ACC112 (cell line): ENCODE results near the gene DEAF1.

Experiments
- H2AFZ ChIP-seq: fragments of 200-600 bp; sonication (generic); one replicate; pipeline ENCODE4 v1.6.0; 2017; ENCODE audit warnings: antibody characterized with exemption, low read length; ENCODE audit not compliant: unreplicated experiment
- H3K27ac ChIP-seq: fragments of 200-600 bp; sonication (generic); 2 replicates; pipeline ENCODE4 v1.5.1; 2014; ENCODE audit warnings: low read depth, mild to moderate bottlenecking, antibody characterized with exemption, low read length, moderate library complexity
- H3K27me3 ChIP-seq: fragments of 200-600 bp; sonication (generic); 2 replicates; pipeline ENCODE4 v1.6.1; 2014; ENCODE audit warnings: mild to moderate bottlenecking, antibody characterized with exemption, low read length, moderate library complexity, mixed read lengths; ENCODE audit not compliant: insufficient read depth
- H3K36me3 ChIP-seq: fragments of 200-600 bp; sonication (generic); 2 replicates; pipeline ENCODE4 v1.6.1; 2016; ENCODE audit warnings: mild to moderate bottlenecking, antibody characterized with exemption, low read length, moderate library complexity, mixed read lengths; ENCODE audit not compliant: insufficient read depth
- H3K4me1 ChIP-seq: fragments of 200-600 bp; sonication (generic); one replicate; pipeline ENCODE4 v1.6.1; 2016; ENCODE audit warnings: low read length, mixed read lengths; ENCODE audit not compliant: insufficient read depth, unreplicated experiment, control insufficient read depth
- H3K4me3 ChIP-seq: fragments of 200-600 bp; sonication (generic); 2 replicates; pipeline ENCODE4 v1.5.1; 2014; ENCODE audit warnings: mild to moderate bottlenecking, low read depth, low read length
- H3K79me2 ChIP-seq: fragments of 200-600 bp; sonication (generic); one replicate; pipeline ENCODE4 v1.6.0; 2016; ENCODE audit warnings: low read length; ENCODE audit not compliant: control insufficient read depth, unreplicated experiment, insufficient read depth

DEAF1 gene

GRCh38 chr11:674406-674805 lies 20.6 kb downstream of the DEAF1 start:
- H3K4me1 ChIP-seq, result no peaks in the 10 kb centered on the region
- H3K79me2 ChIP-seq, result no peaks in the 10 kb centered on the region
- no peak overlapping the region for H3K27ac ChIP-seq
- peaks cover 25% of the 10 kb centered on the region; the same call in 1 of the 2 replicates for H3K36me3 ChIP-seq
- H2AFZ ChIP-seq, result no peak overlapping the region
- H3K27me3 ChIP-seq, result no peaks in the 10 kb centered on the region
- no peak overlapping the region for H3K4me3 ChIP-seq

GRCh38 chr11:673866-674265 lies 21.2 kb downstream of the DEAF1 start:
- Histone ChIP-seq H3K79me2 (no peaks in the 10 kb centered on the region), H3K27ac (no peak overlapping the region), H3K36me3 (peaks cover 25% of the 10 kb centered on the region; the same call in 1 of the 2 replicates), H3K27me3 (no peaks in the 10 kb centered on the region), H3K4me1 (no peaks in the 10 kb centered on the region), H3K4me3 (no peak overlapping the region), H2AFZ (no peak overlapping the region)

- H3K4me3 ChIP-seq, result no peak overlapping the region
- H3K27ac ChIP-seq, result peak overlapping the region; percentile 19; the same call in 1 of the 2 replicates
- H3K79me2 ChIP-seq, result no peaks in the 10 kb centered on the region
- no peaks in the 10 kb centered on the region for H3K27me3 ChIP-seq
- H2AFZ ChIP-seq, result no peak overlapping the region
- peaks cover 17% of the 10 kb centered on the region for H3K36me3 ChIP-seq
- H3K4me1 ChIP-seq, result peaks cover 4% of the 10 kb centered on the region
Observed at GRCh38 chr11:665704-666281, 29.2 kb downstream of the DEAF1 start.

- Histone ChIP-seq H3K4me3 (no peak overlapping the region), H3K79me2 (no peaks in the 10 kb centered on the region), H3K27ac (peak overlapping the region; percentile 19; the same call in 1 of the 2 replicates), H3K4me1 (peaks cover 4% of the 10 kb centered on the region), H2AFZ (no peak overlapping the region), H3K36me3 (peaks cover 17% of the 10 kb centered on the region), H3K27me3 (no peaks in the 10 kb centered on the region)
Observed at GRCh38 chr11:665062-665703, 29.8 kb downstream of the DEAF1 start.

GRCh38 chr11:662689-663274 lies 32.2 kb downstream of the DEAF1 start:
- no peaks in the 10 kb centered on the region for H3K79me2 ChIP-seq
- no peak overlapping the region for H2AFZ ChIP-seq
- H3K4me1 ChIP-seq, result peaks cover 4% of the 10 kb centered on the region
- H3K27me3 ChIP-seq, result no peaks in the 10 kb centered on the region
- H3K36me3 ChIP-seq, result peaks cover 17% of the 10 kb centered on the region
- H3K27ac ChIP-seq, result no peak overlapping the region
- H3K4me3 ChIP-seq, result no peak overlapping the region

GRCh38 chr11:660681-661444 lies 34.2 kb downstream of the DEAF1 start:
- Histone ChIP-seq H3K27ac (no peak overlapping the region), H3K4me3 (no peak overlapping the region), H3K79me2 (no peaks in the 10 kb centered on the region), H3K36me3 (peaks cover 14% of the 10 kb centered on the region), H3K27me3 (no peaks in the 10 kb centered on the region), H2AFZ (no peak overlapping the region), H3K4me1 (peaks cover under 1% of the 10 kb centered on the region)

GRCh38 chr11:660281-660680 lies 34.7 kb downstream of the DEAF1 start:
- Histone ChIP-seq H2AFZ (no peak overlapping the region), H3K27me3 (no peaks in the 10 kb centered on the region), H3K36me3 (peaks cover 8% of the 10 kb centered on the region), H3K27ac (no peak overlapping the region), H3K4me3 (no peak overlapping the region), H3K4me1 (no peaks in the 10 kb centered on the region), H3K79me2 (no peaks in the 10 kb centered on the region)

GRCh38 chr11:659532-660085 lies 35.4 kb downstream of the DEAF1 start:
- Histone ChIP-seq H3K27ac (no peak overlapping the region), H3K4me3 (no peak overlapping the region), H3K4me1 (no peaks in the 10 kb centered on the region), H3K36me3 (peaks cover 5% of the 10 kb centered on the region; the same call in 1 of the 2 replicates), H3K79me2 (no peaks in the 10 kb centered on the region), H2AFZ (no peak overlapping the region), H3K27me3 (no peaks in the 10 kb centered on the region)

GRCh38 chr11:657691-658126 lies 37.3 kb downstream of the DEAF1 start:
- H3K36me3 ChIP-seq, result peaks cover 5% of the 10 kb centered on the region; the same call in 1 of the 2 replicates
- no peaks in the 10 kb centered on the region for H3K79me2 ChIP-seq
- H3K4me1 ChIP-seq, result no peaks in the 10 kb centered on the region
- H3K4me3 ChIP-seq, result no peak overlapping the region
- H3K27ac ChIP-seq, result no peak overlapping the region
- no peak overlapping the region for H2AFZ ChIP-seq
- H3K27me3 ChIP-seq, result no peaks in the 10 kb centered on the region

GRCh38 chr11:656866-657265 lies 38.2 kb downstream of the DEAF1 start:
- no peak overlapping the region for H3K4me3 ChIP-seq
- no peaks in the 10 kb centered on the region for H3K36me3 ChIP-seq
- no peak overlapping the region for H2AFZ ChIP-seq
- H3K27me3 ChIP-seq, result no peaks in the 10 kb centered on the region
- no peaks in the 10 kb centered on the region for H3K79me2 ChIP-seq
- no peaks in the 10 kb centered on the region for H3K4me1 ChIP-seq
- H3K27ac ChIP-seq, result no peak overlapping the region
